GM23248 (cell line): ENCODE measurements around the gene PRDM7.

Experiments used
- EZH2 ChIP-seq: fragments of 200-600 bp; sonication (generic); IDR thresholded peaks from 2 replicates; pipeline ENCODE4 v1.6.1; 2018; ENCODE audit warnings: antibody characterized with exemption, mild to moderate bottlenecking; ENCODE audit not compliant: insufficient read depth, poor library complexity, severe bottlenecking
- EZH2phosphoT487 ChIP-seq: fragments of 200-600 bp; sonication (generic); IDR thresholded peaks from 2 replicates; pipeline ENCODE4 v1.6.1; 2018; ENCODE audit warnings: antibody characterized with exemption, moderate library complexity, mild to moderate bottlenecking, low read depth; ENCODE audit not compliant: insufficient read depth

GRCh38 chr16:90050969-90051368 is 26.2 kb downstream of the PRDM7 start:
- no peak for TF ChIP-seq EZH2phosphoT487
- no peak for TF ChIP-seq EZH2
